NCI-H1930 (cell line): Measurements from ENCODE around the gene GFRA3.
"Not testable (repeated sequence)": the region's sequence is repeated elsewhere in the genome, so short reads cannot be mapped to it uniquely, and the experiment has no call there.

Source experiments
- DNase-seq, 2 experiments: peaks; one replicate each; lab custom pipeline; 2025; lab: John Stamatoyannopoulos, UW

Gene GFRA3, protein sequence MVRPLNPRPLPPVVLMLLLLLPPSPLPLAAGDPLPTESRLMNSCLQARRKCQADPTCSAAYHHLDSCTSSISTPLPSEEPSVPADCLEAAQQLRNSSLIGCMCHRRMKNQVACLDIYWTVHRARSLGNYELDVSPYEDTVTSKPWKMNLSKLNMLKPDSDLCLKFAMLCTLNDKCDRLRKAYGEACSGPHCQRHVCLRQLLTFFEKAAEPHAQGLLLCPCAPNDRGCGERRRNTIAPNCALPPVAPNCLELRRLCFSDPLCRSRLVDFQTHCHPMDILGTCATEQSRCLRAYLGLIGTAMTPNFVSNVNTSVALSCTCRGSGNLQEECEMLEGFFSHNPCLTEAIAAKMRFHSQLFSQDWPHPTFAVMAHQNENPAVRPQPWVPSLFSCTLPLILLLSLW

DNA sequence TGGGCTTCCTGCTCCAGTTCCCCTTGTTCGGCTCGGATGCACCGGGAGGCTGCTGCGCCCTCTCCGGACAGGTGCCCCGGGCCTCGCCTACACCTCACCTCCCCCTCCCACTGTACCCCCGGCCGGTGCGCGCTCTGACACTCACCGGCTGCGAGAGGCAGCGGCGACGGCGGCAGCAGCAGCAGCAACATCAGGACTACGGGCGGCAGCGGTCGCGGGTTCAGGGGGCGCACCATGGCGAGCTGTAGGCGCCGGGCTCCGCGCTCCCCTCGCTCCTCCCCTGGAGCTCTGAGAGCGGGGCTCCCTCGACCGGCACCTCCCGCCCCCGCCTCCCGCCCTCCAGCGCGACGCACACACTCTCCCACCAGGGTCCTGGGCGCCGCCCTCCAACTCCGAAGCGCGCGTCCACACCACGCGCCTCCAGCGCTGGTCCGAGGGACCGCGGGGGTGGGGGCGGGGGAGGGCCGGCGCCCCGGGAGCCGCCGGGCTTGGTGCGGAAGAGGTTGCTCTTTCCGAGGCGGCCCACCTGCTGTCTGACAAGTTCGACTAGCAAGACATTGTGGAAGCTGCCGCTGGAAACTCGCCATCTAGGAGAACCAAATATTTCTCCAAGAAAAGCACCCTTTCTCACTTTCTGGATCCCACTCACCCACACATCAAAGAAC lies at the start of gene GFRA3:
TSS of gene GFRA3 (minus strand) at position 433 of the 665 bp plus-strand sequence. CDS start at position 236, 197 bp downstream.
- DNase-seq = no peak

DNA sequence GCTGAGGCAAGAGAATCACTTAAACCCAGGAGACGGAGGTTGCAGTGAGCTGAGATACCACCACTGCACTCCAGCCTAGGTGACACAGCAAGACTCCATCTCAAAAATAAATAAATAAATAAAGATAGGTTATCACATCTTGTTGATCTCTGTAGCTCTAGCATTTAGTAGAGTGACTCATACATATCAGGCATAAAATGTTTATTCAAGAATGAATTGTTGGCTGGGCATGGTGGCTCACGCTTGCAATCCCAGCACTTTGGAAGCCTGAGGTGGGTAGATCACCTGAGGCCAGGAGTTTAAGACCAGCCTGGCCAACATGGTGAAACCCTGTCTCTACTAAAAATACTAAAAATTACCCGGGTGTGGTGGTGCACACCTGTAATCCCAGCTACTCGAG lies 43.8 kb upstream of the GFRA3 start:
- DNase-seq = not testable (repeated sequence)

DNA sequence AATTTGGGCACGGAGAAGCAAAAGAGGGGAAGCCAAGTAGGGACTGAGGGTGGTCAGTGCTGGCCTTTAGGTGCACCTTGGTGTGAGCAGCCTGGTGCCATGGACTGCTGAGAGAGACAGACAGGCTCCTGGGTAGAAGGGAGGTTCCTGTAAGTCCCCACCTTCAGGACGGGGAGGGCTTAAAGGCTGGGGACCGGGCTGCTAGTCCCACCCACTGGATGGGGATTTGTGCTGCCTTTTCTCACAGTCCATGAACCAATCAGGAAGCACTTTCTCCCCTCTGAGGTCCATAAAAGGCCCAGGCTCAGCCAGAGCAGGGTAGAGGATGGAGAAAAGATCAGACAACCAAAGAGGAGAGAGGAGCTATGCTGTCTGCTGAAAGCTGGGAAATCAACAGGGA lies 41.9 kb upstream of the GFRA3 start:
- no peak for DNase-seq

DNA sequence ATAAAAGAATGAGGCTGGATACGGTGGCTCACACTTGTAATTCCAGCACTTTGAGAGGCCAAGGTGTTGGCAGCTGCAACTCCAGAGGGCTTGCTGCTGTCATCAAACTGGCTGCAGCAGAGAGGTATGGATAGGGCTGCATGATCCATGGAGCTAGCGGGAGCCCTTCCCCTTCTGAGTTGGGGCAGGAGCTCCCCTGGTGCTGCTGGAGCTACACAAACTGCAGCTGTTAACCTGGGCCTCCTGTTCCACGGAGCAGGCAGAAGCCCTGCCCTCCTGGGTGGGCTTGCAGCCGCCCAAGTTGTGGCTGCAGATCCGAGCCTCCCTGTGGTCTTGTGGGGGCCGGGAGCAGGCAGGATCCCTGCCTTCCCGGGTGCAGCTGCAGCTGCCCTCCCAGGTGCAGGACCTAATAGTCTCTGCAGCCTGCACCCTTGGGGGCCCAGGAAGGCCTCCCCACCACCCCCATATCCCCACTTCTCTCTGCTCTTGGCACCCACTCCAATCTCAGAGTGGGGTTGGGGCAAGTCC lies 41.4 kb upstream of the GFRA3 start:
- DNase-seq = no peak

DNA sequence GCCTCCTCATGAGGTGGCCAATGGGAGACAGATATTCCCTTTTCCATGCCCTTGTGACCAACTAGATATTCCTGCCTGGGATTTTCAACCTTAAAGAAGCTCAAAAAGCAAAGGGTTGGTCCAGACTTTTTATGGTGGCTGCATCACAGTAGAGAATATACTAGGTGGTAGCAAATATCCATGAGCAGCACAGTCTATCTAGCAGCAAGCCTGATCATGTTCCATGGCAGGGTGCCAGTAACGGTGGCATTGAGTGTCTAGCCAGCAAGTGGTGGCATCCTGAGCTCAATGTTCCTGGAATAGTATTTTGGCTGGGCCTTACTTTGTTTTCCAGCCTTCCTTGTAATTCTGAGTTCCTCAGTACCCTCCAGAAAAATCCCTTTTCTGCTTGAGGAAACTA lies 31.4 kb upstream of the GFRA3 start:
- DNase-seq = no peak

DNA sequence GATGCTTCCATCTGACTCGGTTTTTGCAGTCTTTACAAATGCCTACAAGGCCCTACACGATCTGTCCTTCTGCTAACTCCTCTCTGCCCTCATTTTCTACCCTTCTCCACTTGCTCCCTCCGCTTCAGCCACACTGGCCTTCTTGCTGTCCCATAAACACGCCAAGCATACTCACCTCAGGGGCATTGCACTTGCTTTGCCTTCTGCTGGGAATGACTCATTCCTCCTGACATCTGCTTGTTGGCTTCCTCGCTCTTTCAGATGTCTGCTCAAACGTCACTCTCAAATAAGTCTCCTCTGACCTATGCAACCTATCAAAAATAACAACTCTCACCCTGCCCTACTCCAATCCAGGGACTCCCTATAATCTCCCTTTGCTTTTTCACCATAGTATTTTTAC lies 29.0 kb upstream of the GFRA3 start:
- DNase-seq = no peak

DNA sequence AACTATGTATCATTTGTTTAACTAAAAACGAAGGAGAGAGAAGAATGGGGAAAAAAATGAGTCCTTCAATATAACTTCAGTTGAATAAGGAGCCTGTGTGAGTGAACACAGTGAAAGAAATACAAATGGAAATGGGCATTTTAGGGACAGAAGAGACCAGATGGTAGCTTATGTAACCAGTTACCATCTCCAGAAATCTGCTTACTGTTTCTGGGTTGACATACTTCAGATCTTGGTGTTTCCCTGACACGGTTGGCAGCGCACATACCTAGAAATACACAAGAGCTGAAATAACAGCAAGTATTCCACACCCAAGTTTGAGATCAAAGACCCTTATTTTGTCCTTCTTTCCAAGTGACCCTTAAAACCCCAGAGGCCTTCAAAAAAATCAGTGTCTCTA lies 14.9 kb upstream of the GFRA3 start:
- DNase-seq = no peak

DNA sequence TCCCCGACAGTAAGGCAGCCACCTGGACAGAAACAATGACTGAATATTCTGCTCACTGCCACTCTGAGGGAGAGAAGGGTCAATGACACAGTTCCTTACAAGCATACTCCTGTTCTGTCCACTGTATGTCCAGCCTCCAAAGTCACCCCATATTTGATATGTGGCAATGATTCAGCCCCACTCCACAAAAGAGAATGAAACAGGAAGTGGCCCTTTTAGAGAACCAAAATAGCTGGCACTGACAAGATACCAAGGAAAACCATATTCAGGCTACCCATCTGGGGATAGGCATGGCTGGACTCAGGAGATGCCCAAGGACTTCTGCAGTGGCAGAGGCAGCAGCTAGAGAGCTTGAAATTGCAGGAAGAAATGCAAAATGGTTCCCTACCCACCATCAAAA lies 12.8 kb upstream of the GFRA3 start:
- no peak for DNase-seq

DNA sequence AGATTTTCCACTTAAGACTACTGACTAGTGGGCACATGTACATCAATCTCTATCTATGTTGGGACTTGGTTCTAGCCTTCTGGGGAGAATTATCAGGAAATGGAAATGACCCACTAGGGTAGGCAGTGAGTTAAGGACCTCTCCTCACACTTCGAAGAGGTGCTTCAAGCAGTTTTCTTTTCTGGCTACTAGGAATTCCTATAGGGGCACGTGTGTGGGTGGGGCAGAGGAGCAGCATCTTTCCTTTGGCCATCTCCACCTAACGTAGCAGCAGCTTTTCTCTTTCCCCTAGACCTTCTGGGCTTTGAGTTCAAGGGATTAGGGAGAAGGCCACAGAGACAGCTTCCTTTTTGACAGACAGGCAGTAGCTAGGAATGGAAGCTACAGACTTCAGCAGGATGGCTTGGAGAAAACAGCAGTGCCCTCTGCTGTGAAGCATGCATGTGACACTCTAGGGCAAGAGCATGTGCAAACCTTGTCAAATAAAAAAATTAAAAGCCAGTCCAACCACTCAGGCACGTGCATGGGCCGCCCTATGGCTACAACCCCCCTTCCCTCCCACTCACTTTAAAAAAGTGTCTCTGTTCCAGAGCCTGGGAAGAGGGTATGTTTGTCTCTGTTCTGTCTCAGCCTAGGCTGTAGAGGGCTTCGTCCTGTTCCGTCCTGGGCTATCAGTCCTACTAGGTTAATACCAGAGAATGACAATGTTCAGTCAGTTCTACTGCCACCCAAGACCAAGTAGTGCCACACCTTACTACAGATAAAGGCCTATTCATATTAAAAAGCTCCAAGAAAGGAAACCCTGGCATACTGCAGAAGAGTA lies 8.7 kb upstream of the GFRA3 start:
- DNase-seq = peak in 1 of 2 experiments; percentile 4

DNA sequence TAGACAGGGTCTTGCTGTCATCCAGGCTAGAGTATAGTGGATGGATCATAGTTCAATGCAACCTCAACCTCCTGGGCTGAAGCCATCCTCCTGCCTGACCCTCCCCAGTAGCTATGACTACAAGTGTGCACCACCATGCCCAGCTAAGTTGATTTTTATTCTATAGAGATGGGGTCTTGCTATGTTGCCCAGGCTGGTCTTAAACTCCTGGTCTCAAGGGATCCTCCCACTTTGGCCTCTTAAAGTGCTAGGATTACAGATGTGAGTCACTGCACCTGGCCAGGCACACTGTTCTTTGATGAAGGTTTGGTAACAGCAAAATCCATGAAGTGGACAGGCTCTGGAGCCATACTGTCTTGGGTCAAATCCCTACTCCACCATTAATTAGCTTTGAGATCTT lies 6.5 kb upstream of the GFRA3 start:
- no peak for DNase-seq

DNA sequence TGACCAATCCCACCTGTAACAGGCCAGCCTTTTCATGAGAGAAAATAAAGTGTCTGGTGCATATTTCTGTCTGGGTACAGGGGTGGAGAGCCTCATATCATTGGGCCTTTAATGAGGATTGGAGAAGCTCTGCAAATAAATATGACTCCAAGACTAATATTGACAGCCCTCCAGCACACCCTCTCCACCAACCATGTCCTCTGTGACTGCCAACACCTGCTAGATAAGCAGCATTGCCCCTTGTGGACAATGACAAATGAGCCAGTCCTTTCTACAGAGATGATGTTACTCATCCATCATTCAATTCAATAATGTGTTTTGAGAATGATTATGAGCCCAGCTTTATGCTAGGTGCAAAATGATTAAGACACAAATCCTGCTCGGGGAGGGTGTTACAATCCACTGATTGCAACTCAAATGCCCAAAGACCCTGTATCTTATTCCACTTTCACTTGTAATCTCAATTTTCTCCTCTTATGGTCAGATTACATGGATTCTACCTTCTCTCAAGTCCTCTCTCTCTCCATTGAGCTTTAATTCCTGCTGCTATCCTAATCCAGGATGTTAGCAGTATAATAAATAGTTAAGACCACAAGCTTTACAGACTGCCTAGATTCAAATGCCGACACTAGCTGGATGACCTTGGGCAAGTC lies 2.1 kb upstream of the GFRA3 start:
- DNase-seq = peak; percentile 26 to 66

DNA sequence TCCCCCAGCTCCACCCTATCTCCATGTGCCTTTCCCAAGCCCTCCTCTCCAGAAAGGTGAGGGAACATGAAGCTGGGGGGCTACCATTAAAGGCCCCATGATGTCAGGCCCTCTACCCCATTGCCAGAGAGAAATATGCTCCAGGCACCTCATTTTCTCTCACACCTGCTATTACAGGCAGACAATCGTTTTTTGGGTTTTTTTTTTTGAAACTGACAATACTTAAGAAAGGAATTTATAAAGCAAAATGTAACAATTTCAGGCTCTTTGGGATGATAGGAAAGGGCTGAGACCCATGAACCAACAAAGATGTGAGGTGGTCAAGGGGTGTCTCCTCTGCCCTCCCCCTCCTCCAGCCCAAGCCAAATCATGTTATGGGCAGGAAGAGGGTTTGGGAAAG lies 1.5 kb upstream of the GFRA3 start:
- no peak for DNase-seq

DNA sequence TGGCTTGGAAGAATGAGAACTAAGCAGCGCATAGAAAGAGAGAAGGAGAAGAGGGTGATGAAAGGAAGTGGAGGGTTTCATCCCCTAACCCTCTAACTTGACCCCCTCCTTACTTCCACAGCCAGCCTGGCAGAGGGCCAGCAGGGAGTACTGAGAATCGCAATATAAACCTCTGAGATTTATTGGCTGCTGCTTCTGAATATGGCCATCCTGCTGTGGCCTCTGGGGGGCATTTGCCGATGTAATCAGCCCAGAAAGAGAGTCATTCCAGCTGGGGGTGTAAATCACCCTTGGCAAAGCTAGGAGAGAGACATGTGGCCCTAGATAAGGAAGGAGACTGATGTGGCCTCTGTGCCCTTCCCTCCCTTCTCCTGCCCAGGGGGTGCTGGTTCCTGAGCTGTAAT lies 960 bp upstream of the GFRA3 start:
- DNase-seq = peak in 1 of 2 experiments; percentile 6

DNA sequence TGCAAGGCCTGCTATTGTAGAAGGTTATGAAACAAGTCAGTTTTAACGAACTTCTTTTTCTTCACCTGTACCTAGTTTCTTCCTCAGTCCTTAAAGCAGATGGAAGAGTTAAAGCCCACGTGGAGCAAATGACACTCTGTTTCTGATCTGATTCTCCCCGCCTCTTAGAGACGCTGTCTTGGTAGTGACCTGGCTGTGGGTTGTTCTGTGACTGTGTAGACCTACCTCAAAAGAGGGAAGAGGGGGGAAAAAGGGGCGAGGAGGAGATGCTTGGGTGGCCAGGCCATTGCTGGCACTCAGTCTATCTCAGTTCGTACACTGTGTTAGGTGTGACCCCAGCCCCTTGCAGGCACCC lies 610 bp downstream of the GFRA3 start:
- DNase-seq = no peak

DNA sequence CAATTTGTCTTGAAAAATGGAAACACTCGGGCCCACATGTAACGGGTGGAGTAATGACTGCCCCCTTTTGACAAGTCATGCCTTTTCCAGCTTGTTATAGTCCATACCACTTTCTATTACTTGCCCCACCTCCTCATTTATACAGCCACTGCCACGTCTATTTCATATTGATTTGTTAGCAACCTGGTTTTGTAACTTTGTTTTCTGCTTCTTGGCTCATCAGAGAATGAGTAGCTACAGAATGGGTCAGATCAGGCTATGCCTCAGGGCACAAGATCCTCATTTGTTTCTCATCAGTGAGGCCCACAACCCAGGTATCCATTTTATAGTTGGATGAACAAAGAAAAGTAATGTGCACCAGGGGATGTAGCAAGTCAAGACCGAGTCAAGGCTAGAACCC lies 1.7 kb downstream of the GFRA3 start:
- no peak for DNase-seq

DNA sequence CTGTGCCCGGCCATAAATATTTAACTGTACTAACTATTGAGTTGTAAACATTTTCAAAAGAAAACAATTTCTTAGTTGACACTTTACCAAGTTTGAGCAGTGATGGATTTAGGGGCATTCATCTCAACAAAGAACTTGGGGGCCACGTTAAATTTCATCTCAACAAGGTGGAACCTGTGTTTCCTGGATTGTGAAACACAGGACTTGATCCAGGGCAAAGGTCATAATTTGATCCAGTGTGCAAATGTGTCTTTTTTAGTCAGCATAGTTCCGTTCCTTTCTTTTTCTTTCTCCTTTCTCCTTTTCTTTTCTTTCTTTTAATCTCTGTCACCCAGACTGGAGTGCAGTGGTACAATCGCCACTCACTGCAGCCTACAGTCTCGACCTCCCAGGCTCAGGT lies 3.1 kb downstream of the GFRA3 start:
- DNase-seq = no peak

DNA sequence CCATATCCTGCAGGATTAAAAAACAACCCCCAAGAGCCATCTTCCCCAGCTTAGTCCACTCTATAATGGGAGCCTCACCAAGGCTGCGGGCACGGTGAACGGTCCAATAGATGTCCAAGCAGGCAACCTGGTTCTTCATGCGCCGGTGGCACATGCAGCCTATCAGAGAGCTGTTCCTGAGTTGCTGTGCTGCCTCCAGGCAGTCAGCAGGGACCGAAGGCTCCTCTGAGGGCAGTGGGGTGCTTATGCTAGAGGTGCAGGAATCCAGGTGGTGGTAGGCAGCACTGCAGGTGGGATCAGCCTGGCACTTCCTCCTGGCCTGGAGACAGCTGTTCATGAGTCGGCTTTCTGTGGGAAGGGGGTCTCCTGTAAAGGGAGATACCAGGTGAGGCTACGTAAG lies 10.2 kb downstream of the GFRA3 start:
- no peak for DNase-seq

DNA sequence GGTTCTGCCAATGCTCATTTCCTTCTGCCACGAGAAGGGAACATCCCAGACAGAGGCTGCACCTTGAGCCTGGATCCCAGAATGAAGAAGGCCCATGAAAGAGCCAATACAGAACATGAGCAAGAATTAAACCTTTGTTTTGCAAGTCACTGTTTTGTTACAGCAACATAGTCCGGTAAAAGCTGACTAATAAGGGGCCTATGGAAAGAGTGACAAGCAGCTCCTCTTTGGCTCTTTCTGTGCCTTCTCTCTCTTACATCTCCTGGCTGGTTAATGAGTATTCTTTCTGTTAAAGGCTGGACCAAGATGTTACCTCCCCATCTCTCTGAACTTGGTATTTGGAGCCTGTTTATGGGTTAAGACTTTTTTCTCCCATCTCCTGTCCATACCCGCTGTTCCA lies 10.8 kb downstream of the GFRA3 start:
- DNase-seq = no peak

DNA sequence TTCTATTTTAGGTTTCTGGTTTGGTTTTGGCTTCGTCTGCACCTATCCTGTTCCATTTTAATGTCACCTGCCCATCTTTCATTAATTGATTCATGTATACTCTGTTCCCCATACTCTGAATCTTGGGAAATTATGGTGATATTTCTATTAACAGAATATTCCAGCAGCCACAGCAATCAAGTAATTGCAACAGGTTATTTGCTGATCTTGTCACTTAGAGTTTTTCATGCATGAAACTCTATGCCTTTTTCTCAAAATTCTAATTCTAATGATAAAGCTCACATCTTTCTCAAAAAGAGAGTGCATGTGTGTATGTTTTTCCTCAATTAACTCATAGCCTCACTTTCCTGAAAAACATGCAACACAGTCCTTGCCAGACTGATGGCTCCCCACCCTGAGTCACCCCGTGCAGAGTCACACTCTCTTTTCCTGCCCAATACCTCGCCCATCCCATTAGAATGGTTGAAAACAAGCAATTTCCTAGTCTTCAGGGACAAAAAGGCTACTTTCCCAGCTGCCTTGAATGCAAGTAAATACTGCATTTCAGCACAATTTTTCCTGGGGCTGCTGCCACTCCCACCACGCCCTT lies 15.6 kb downstream of the GFRA3 start:
- DNase-seq = no peak

DNA sequence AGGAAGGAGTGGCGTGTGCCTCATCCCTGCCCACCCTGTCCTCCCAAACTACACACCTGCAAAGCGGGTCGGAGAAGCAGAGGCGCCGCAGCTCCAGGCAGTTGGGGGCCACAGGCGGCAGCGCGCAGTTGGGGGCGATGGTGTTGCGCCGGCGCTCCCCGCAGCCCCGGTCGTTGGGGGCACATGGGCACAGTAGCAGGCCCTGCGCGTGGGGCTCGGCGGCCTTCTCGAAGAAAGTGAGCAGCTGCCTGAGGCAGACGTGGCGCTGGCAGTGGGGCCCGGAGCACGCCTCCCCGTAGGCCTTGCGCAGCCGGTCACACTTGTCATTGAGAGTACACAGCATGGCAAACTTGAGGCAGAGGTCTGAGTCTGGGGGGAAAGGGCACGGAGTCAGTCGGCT lies 16.8 kb downstream of the GFRA3 start:
- no peak for DNase-seq

DNA sequence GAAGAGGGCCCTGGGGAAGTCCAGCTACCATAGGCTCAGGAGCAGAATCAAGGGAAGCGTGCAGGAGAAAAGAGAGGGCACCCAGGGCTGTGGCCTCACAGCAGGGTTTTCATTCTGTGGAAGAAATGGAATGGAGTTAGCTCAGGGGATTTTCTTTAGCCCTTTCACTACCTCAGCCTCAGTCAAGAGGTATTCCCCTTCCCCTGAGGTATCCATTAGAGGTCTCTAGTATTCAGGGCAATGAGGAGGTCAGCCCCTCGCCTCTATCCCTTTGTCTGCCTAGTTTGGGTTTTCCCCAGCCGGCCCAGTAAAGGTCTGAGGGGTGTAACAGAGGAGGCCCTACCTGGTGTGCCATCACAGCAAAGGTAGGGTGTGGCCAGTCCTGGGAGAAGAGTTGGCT lies 21.5 kb downstream of the GFRA3 start:
- DNase-seq = no peak

DNA sequence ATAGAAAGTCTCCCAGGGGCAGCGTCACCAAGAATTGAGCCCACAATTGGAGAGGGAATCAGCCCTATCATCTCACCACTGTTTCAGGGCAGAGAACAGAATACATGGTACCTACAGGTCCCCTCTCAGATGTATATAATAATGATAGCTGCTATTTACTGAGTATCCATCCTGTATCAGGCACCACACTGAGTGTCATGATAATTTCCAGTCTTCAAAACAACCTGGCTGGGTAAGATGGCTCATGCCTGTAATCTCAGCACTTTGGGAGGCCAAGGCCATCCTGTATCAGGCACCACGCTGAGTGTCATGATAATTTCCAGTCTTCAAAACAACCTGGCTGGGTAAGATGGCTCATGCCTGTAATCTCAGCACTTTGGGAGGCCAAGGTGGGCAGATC lies 26.6 kb downstream of the GFRA3 start:
- not testable (repeated sequence) for DNase-seq
